Keratinocyte (primary cell): ENCODE measurements around the gene PODN.

ENCODE experiments used
- EZH2 ChIP-seq: IDR thresholded peaks from one replicate; pipeline ENCODE4 v1.6.1; 2012; ENCODE audit warnings: inconsistent platforms, mild to moderate bottlenecking, low read length, moderate library complexity
- TF ChIP-seq, protein P1 (sequence below), 3 experiments: IDR thresholded peaks in 1 of 3; conservative IDR thresholded peaks in 1 of 3; optimal IDR thresholded peaks in 1 of 3; 2 replicates in 2 of 3; 3 replicates in 1 of 3; pipeline versions ENCODE3 to v1.5.1; 2011; ENCODE audit warnings: low read length in 3 of 3, mild to moderate bottlenecking in 3 of 3, moderate library complexity in 2 of 3, control low read depth in 1 of 3, inconsistent platforms in 1 of 3; ENCODE audit not compliant: insufficient read depth in 2 of 3; ENCODE audit errors: extremely low read depth in 1 of 3

DNA sequence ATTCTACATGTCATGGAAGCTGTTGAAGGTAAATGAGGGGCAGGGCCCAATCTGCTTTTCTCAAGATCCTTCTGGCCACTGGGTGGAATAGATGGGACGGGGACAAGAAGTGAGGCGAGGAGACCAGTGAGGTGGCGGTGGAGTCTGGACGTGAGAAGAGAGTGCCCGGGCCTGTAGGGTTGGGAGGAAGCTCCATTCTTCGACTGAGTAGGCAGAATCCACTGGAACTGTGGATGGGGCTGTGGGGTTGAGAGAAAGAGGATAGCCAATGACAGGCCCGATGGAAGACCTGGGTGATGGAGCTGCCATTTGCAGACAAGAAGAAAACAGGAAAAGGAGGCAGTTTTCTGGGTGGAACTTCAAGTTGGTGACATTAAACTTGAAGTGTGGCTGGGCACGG is 70.2 kb downstream of the PODN start:
- TF ChIP-seq, protein P1, sequence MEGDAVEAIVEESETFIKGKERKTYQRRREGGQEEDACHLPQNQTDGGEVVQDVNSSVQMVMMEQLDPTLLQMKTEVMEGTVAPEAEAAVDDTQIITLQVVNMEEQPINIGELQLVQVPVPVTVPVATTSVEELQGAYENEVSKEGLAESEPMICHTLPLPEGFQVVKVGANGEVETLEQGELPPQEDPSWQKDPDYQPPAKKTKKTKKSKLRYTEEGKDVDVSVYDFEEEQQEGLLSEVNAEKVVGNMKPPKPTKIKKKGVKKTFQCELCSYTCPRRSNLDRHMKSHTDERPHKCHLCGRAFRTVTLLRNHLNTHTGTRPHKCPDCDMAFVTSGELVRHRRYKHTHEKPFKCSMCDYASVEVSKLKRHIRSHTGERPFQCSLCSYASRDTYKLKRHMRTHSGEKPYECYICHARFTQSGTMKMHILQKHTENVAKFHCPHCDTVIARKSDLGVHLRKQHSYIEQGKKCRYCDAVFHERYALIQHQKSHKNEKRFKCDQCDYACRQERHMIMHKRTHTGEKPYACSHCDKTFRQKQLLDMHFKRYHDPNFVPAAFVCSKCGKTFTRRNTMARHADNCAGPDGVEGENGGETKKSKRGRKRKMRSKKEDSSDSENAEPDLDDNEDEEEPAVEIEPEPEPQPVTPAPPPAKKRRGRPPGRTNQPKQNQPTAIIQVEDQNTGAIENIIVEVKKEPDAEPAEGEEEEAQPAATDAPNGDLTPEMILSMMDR (optimal IDR thresholded peaks at IDR 0.05 in 1 of 3, IDR thresholded peaks at IDR 0.05 in 1 of 3, conservative IDR thresholded peaks at IDR 0.05 in 1 of 3; ENCODE audit: extremely low read depth in 1 of 3, insufficient read depth in 2 of 3, low read length in 3 of 3), result no peak
- TF ChIP-seq EZH2, result no peak
